ENCODE results near the gene SCRT2. TPM values are rescaled to one million over a fixed set of nuclear protein-coding genes. Genes with fewer than 3 reads are reported as not detected.

Gene SCRT2
- total and polyA plus RNA-seq, 2 of the 8 experiments (the other 6 are each of a cell fraction or from before 2014, with no cell fraction given) = 0.12 to 0.34 TPM

- H3K4ac ChIP-seq (replicated peaks; ENCODE audit: insufficient read length, low read depth, low read length) = no peak overlapping the region
- no peak overlapping the region for H3K27ac ChIP-seq (ENCODE audit: low read depth, low read length)
- H2BK15ac ChIP-seq (ENCODE audit: low read length) = 0 out of 2 replicates have a peak overlapping the region, but pooled peaks have one; percentile 8
- H2AK5ac ChIP-seq (ENCODE audit: low read depth, low read length) = no peak overlapping the region
- DNase-seq (ENCODE audit: low read depth in 1 of 2, low spot score in 2 of 2) = no peak
- peaks cover 8 to 14% of the 10 kb centered on the region in 2 experiments; a peak in 2 of 4 replicates for H3K9me3 ChIP-seq (ENCODE audit: insufficient read depth in 2 of 2, low read depth in 1 of 2, low read length in 1 of 2)
- H3K23ac ChIP-seq (ENCODE audit: insufficient read length) = no peak overlapping the region
- POLR2A ChIA-PET (ENCODE audit: partially characterized antibody) = no interaction called here
- H3K79me2 ChIP-seq (ENCODE audit: control insufficient read depth in 1 of 2, insufficient read depth in 2 of 2, low read length in 2 of 2) = no peaks in the 10 kb centered on the region
- no peak overlapping the region for H3K4me2 ChIP-seq (ENCODE audit: insufficient read depth in 1 of 2, low read depth in 2 of 2, low read length in 2 of 2)
- no peak overlapping the region for H2AFZ ChIP-seq (ENCODE audit: low read length)
- no peak overlapping the region for H4K5ac ChIP-seq (ENCODE audit: insufficient read length, low read depth, low read length)
- H3K79me1 ChIP-seq (ENCODE audit: low read depth, low read length) = no peaks in the 10 kb centered on the region
- H3K9ac ChIP-seq (replicated peaks in 1 of 4; ENCODE audit: extremely low read depth in 1 of 4, low read depth in 3 of 4, low read length in 3 of 4) = no peak overlapping the region
- H3K56ac ChIP-seq (replicated peaks; ENCODE audit: insufficient read length, low read depth, low read length) = no peak overlapping the region
- no peak overlapping the region for H3K4me3 ChIP-seq (ENCODE audit: extremely low read depth in 1 of 4, insufficient read depth in 2 of 4, low read depth in 3 of 4, low read length in 4 of 4)
- WGBS, 2 experiments (ENCODE audit: extremely low coverage in 1 of 2, insufficient coverage in 1 of 2, insufficient read length in 1 of 2, insufficient replicate concordance in 2 of 2, low coverage in 1 of 2, low lambda C conversion rate in 2 of 2, missing lambda C conversion rate in 1 of 2) = 87% methylated on average over 8 of the region's 8 CpGs; no CpG with 5 or more reads in 1 of the 2 experiments
- no peak overlapping the region for H2BK120ac ChIP-seq (replicated peaks; ENCODE audit: low read depth, low read length)
- no peak overlapping the region for H2BK20ac ChIP-seq (ENCODE audit: low read length)
- H3K14ac ChIP-seq (ENCODE audit: insufficient read length) = no peak overlapping the region
- peaks cover 2% of the 10 kb centered on the region; the same call in 1 of the 2 replicates for H3K23me2 ChIP-seq (ENCODE audit: low read depth, low read length)
- H4K91ac ChIP-seq (replicated peaks; ENCODE audit: insufficient read length, low read length) = no peak overlapping the region
- no peak overlapping the region for H4K8ac ChIP-seq (ENCODE audit: extremely low read depth, insufficient read depth, low read length)
- peaks cover 0 to 8% (median 2%) of the 10 kb centered on the region in 4 experiments; a peak in 2 of 7 replicates for H3K4me1 ChIP-seq (replicated peaks in 1 of 4; ENCODE audit: control insufficient read depth in 3 of 4, insufficient read depth in 4 of 4, low read length in 3 of 4)
- H3K36me3 ChIP-seq (ENCODE audit: control insufficient read depth in 2 of 4, insufficient read depth in 4 of 4, low read length in 3 of 4) = no peaks in the 10 kb centered on the region
- no peaks in the 10 kb centered on the region for H4K20me1 ChIP-seq (replicated peaks in 1 of 2; ENCODE audit: control insufficient read depth in 1 of 2, insufficient read depth in 2 of 2, low read length in 2 of 2)
- H3K18ac ChIP-seq (ENCODE audit: extremely low read depth, low read length) = no peak overlapping the region
- FAIRE-seq = no peak
- no peak overlapping the region for H2BK12ac ChIP-seq (ENCODE audit: low read depth, low read length)
- H2BK5ac ChIP-seq (ENCODE audit: low read depth, low read length) = no peak overlapping the region
- peaks cover 1 to 13% (median 11%) of the 10 kb centered on the region in 4 experiments for H3K27me3 ChIP-seq (replicated peaks in 1 of 4; ENCODE audit: control insufficient read depth in 3 of 4, extremely low read depth in 1 of 4, insufficient read depth in 3 of 4, low read length in 3 of 4)
- CTCF ChIA-PET (ENCODE audit: partially characterized antibody) = interaction anchor here (0.7 to 4.7 kb wide), 10 partner anchors 14 to 61 kb away, joined by 3 to 17 read pairs (median 4); no protein-coding TSS in a partner anchor
- no peak for TF ChIP-seq SRF (IDR thresholded peaks at IDR 0.05; ENCODE audit: low read depth, low read length)
- no peak for TF ChIP-seq RFX5 (IDR thresholded peaks at IDR 0.05; ENCODE audit: borderline replicate concordance, low read depth, low read length)
- TF ChIP-seq SIN3A (conservative IDR thresholded peaks at IDR 0.05 in 1 of 2, IDR thresholded peaks at IDR 0.05 in 1 of 2; ENCODE audit: low read depth in 1 of 2, low read length in 2 of 2) = no peak
- TF ChIP-seq CBX5 (IDR thresholded peaks at IDR 0.05; ENCODE audit: low read depth, low read length) = no peak
- TF ChIP-seq RNF2 (IDR thresholded peaks at IDR 0.05; ENCODE audit: borderline replicate concordance, low read depth, low read length, missing control alignments, poor library complexity, severe bottlenecking) = no peak
- no peak for TF ChIP-seq CREB1 (IDR thresholded peaks at IDR 0.05)
- TF ChIP-seq CTBP2 (IDR thresholded peaks at IDR 0.05; ENCODE audit: borderline replicate concordance, insufficient read depth, insufficient read length, low read length) = no peak
- TF ChIP-seq POU5F1 (IDR thresholded peaks at IDR 0.05; ENCODE audit: low read depth, low read length) = no peak
- no peak for TF ChIP-seq MAFK (IDR thresholded peaks at IDR 0.05; ENCODE audit: low read depth, low read length)
- no peak for TF ChIP-seq ZNF274 (IDR thresholded peaks at IDR 0.05; ENCODE audit: borderline replicate concordance, extremely low read depth, low read length)
- TF ChIP-seq POLR2A (IDR thresholded peaks at IDR 0.05; ENCODE audit: control extremely low read depth in 1 of 2, low read depth in 2 of 2, low read length in 2 of 2) = no peak
Measured at GRCh38 chr20:706366-706885, 30.8 kb upstream of the SCRT2 start.
